PC-9 (cell line): Measurements from ENCODE around the gene KLHL40.

Source experiments
- CTCF ChIP-seq: fragments of 200-600 bp; sonication (generic); conservative IDR thresholded peaks from 2 replicates; pipeline ENCODE4 v1.6.1; 2017; ENCODE audit warnings: mixed run types, antibody characterized with exemption, mild to moderate bottlenecking, moderate library complexity
- EZH2 ChIP-seq: fragments of 200-600 bp; sonication (generic); IDR thresholded peaks from 2 replicates; pipeline ENCODE4 v1.8.0; 2017; ENCODE audit warnings: antibody characterized with exemption, low read depth

DNA sequence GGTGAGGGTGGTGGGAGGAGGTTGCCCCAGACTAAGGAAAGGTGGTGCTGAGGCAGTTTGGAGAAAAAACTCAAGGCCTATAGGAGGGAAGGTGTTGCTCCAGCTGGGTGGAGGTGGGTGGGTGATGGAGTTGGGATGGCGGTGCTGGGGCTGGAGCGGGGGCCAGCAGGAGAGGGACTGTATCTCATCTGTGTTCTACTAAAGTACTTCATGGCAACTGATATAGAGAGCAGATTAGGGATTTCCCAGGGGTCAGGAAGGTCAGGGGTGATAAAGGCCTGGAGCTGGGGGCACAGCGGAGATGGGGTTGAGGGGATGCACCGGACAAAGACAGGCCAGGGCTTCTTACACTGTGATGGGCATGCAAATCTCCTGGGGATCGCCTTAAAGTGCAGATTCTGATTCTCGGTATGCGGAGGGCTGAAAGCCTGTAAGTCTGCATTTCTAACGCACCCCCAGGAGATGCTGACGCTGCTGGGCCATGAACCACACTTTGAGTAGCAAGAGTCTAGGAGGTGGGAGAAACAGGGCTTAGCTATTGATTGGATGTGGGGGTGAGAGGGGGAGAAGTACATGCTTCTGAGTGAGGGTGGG, 4.2 kb downstream of the KLHL40 start:
- TF ChIP-seq CTCF (no peak), EZH2 (no peak)
